ENCODE measurements around the gene KPNA1. TPM values are rescaled to one million over a fixed set of nuclear protein-coding genes. Genes with fewer than 3 reads are reported as not detected.
"Not testable (repeated sequence)": the region's sequence is repeated elsewhere in the genome, so short reads cannot be mapped to it uniquely, and the experiment has no call there.

KPNA1 gene
- total RNA-seq, 2 experiments from 2014 or later: 47.4 to 49.0 TPM

GRCh38 chr3:122536632-122537001, 21.9 kb upstream of the KPNA1 start:
- no peak for DNase-seq
- H3K4me1 Mint-ChIP-seq: peaks cover 38% of the 10 kb centered on the region
- no peaks in the 10 kb centered on the region for H3K9me3 Mint-ChIP-seq
- peaks cover 44% of the 10 kb centered on the region for H3K36me3 Mint-ChIP-seq
- H3K27ac Mint-ChIP-seq: no peak overlapping the region
- no peaks in the 10 kb centered on the region for H3K27me3 Mint-ChIP-seq
- no peak overlapping the region for H3K4me3 Mint-ChIP-seq

- Mint-ChIP-seq H3K9me3 (no peaks in the 10 kb centered on the region), H3K4me3 (no peak overlapping the region), H3K36me3 (peaks cover 44% of the 10 kb centered on the region), H3K4me1 (peaks cover 38% of the 10 kb centered on the region), H3K27me3 (no peaks in the 10 kb centered on the region), H3K27ac (no peak overlapping the region)
- no peak for DNase-seq
Observed at GRCh38 chr3:122535964-122536631, 21.4 kb upstream of the KPNA1 start.

DNA sequence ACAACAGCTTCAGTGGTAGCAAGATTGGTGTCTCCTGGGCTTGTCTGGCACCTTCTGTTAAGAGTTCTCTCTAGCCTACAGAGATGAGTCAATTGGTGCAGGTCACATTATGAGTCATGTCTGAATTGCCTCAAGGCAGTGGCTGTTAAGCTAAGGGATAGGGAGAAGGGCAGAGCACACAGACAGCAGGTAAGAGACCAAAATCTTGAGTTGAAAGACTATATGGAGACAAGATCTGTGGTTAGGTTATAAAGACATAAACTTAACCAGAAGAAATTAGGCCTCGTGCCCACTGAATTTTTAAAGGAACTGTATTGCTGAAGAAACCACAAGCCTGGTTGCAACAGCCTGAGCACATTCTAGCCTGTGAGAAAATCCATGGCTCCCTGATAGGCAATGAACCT, 19.2 kb upstream of the KPNA1 start:
- Mint-ChIP-seq H3K27ac (peak overlapping the region; percentile 80), H3K4me3 (no peak overlapping the region), H3K27me3 (no peaks in the 10 kb centered on the region), H3K36me3 (peaks cover 34% of the 10 kb centered on the region), H3K4me1 (peaks cover 38% of the 10 kb centered on the region), H3K9me3 (no peaks in the 10 kb centered on the region)
- DNase-seq: peak; percentile 62

- Mint-ChIP-seq H3K27ac (peak overlapping the region; percentile 80), H3K4me3 (no peak overlapping the region), H3K4me1 (peaks cover 38% of the 10 kb centered on the region), H3K36me3 (peaks cover 34% of the 10 kb centered on the region), H3K27me3 (no peaks in the 10 kb centered on the region), H3K9me3 (no peaks in the 10 kb centered on the region)
- DNase-seq: no peak
Observed at GRCh38 chr3:122533480-122533879, 18.7 kb upstream of the KPNA1 start.

- Mint-ChIP-seq H3K27me3 (no peaks in the 10 kb centered on the region), H3K27ac (no peak overlapping the region), H3K4me3 (no peak overlapping the region), H3K9me3 (no peaks in the 10 kb centered on the region), H3K36me3 (peaks cover 29% of the 10 kb centered on the region), H3K4me1 (peaks cover 32% of the 10 kb centered on the region)
- no peak for DNase-seq
Observed at GRCh38 chr3:122530164-122530563, 15.4 kb upstream of the KPNA1 start.

DNA sequence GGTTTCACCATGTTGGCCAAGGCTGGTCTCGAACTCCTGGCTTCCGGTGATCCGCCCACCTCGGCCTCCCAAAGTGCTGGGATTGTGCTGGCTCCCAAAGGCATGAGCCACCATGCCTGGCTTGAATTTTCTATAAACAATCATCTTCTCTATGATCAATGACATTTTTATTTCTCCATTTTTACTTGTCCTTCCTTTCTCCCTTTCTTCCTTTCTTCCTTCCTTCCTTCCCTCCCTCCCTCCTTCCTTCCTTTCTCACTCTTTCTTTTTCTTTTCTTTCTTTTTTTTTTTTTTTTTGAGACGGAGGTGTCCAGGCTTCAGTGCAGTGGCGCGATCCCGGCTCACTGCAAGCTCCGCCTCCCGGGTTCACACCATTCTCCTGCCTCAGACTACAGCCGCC, 8.6 kb upstream of the KPNA1 start:
- no peak overlapping the region for H3K27ac Mint-ChIP-seq
- DNase-seq: no peak
- H3K9me3 Mint-ChIP-seq: no peaks in the 10 kb centered on the region
- no peaks in the 10 kb centered on the region for H3K36me3 Mint-ChIP-seq
- no peaks in the 10 kb centered on the region for H3K27me3 Mint-ChIP-seq
- peaks cover 6% of the 10 kb centered on the region for H3K4me1 Mint-ChIP-seq
- no peak overlapping the region for H3K4me3 Mint-ChIP-seq

GRCh38 chr3:122520861-122521260, 6.1 kb upstream of the KPNA1 start:
- Mint-ChIP-seq H3K36me3 (no peaks in the 10 kb centered on the region), H3K4me1 (peaks cover 6% of the 10 kb centered on the region), H3K27ac (no peak overlapping the region), H3K4me3 (no peak overlapping the region), H3K9me3 (no peaks in the 10 kb centered on the region), H3K27me3 (no peaks in the 10 kb centered on the region)
- DNase-seq: no peak

- Mint-ChIP-seq H3K9me3 (no peaks in the 10 kb centered on the region), H3K27me3 (no peaks in the 10 kb centered on the region), H3K4me1 (peaks cover 6% of the 10 kb centered on the region), H3K4me3 (no peak overlapping the region), H3K36me3 (no peaks in the 10 kb centered on the region), H3K27ac (no peak overlapping the region)
- no peak for DNase-seq
Observed at GRCh38 chr3:122519693-122520092, 5.0 kb upstream of the KPNA1 start.

- H3K36me3 Mint-ChIP-seq: peaks cover 1% of the 10 kb centered on the region
- no peak for DNase-seq
- H3K4me3 Mint-ChIP-seq: no peak overlapping the region
- H3K9me3 Mint-ChIP-seq: no peaks in the 10 kb centered on the region
- peaks cover 12% of the 10 kb centered on the region for H3K4me1 Mint-ChIP-seq
- H3K27ac Mint-ChIP-seq: no peak overlapping the region
- no peaks in the 10 kb centered on the region for H3K27me3 Mint-ChIP-seq
Observed at GRCh38 chr3:122516846-122517360, 2.2 kb upstream of the KPNA1 start.

DNA sequence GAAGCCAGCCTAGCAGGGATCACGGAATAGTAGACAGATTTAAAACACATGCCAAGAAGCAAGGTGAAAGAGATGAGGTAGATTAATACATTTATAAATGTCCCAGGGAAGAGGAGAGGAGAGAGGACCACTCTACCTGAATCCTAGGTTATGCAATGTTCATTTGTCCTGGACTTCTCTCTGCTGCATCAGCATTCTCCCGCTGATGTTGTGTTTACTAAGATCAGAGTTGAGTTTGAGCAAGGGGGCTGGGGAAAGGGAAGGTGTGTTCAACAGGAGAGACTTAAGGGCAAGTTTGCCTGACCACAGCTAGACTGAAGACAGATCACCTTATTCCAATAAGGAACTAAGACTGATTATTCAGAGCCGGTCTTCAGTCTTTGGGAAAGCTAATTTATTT, 1.1 kb upstream of the KPNA1 start:
- H3K36me3 Mint-ChIP-seq: peaks cover 1% of the 10 kb centered on the region
- DNase-seq: no peak
- H3K4me3 Mint-ChIP-seq: no peak overlapping the region
- H3K4me1 Mint-ChIP-seq: peaks cover 23% of the 10 kb centered on the region
- no peak overlapping the region for H3K27ac Mint-ChIP-seq
- no peaks in the 10 kb centered on the region for H3K9me3 Mint-ChIP-seq
- H3K27me3 Mint-ChIP-seq: no peaks in the 10 kb centered on the region

DNA sequence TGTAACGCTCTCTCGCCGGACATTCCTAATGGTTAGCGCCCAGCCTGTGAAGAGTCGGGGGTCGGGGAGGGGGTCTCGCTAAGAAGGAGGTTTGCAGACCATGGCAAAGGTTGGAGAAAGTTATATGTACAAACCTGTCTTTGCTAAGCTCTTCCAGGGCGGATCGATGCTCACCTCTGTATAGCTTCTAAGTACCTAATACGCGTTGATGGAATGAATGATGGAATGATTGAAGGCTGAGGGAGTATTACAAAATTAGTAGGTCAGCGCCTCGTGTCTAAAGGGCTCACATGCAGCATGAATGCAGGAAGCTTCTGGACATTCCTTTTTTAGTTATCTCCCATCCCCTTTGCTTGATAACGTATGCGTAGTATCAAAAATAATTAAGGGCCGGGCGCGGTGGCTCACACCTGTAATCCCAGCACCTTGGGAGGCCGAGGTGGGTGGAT, 305 bp upstream of the KPNA1 start:
- DNase-seq: no peak
- peaks cover 24% of the 10 kb centered on the region for H3K4me1 Mint-ChIP-seq
- peak overlapping the region; percentile 80 for H3K4me3 Mint-ChIP-seq
- peak overlapping the region; percentile 79 for H3K27ac Mint-ChIP-seq
- peaks cover 6% of the 10 kb centered on the region for H3K36me3 Mint-ChIP-seq
- peaks cover under 1% of the 10 kb centered on the region for H3K9me3 Mint-ChIP-seq
- H3K27me3 Mint-ChIP-seq: no peaks in the 10 kb centered on the region

- peaks cover 7% of the 10 kb centered on the region for H3K9me3 Mint-ChIP-seq
- peak overlapping the region; percentile 78 for H3K27ac Mint-ChIP-seq
- H3K36me3 Mint-ChIP-seq: peaks cover 16% of the 10 kb centered on the region
- H3K4me1 Mint-ChIP-seq: peaks cover 31% of the 10 kb centered on the region
- peak overlapping the region; percentile 84 for H3K4me3 Mint-ChIP-seq
- H3K27me3 Mint-ChIP-seq: no peaks in the 10 kb centered on the region
- no peak for DNase-seq
Observed at GRCh38 chr3:122513386-122514122, 1.2 kb downstream of the KPNA1 start.

- Mint-ChIP-seq H3K9me3 (peaks cover 7% of the 10 kb centered on the region), H3K4me3 (no peak overlapping the region), H3K36me3 (peaks cover 16% of the 10 kb centered on the region), H3K27ac (no peak overlapping the region), H3K27me3 (no peaks in the 10 kb centered on the region), H3K4me1 (peaks cover 42% of the 10 kb centered on the region)
- DNase-seq: no peak
Observed at GRCh38 chr3:122512284-122512683, 2.5 kb downstream of the KPNA1 start.

DNA sequence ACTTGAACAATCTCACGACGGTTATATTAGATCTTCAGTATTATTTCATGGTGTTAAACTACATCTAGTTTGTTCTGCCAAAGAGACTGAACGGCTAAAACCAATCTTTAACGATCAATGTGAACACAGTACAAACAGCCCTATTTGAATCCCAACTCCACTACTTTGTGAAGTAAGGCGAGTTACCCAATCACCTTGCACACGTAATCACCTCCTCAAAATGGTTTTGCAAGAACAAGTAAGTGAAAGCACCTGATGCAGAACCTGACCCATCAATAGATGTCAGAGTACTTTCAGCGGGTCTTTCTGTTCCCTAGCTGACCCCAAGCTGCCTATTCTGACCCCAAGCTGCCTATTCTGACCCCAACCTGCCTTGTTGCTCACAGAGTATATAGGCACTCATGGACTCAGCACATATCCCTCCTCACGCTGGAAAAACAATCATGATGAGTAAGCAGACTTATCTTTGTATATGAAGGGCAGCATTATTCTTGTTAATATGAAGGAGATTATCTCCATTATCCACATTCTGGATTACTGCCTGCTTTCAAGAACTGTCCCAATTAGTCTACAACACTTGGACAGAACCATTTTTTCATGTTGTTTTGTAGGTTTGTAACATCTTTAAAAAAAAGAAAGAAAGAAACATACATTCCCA, 3.7 kb downstream of the KPNA1 start:
- DNase-seq: no peak
- no peak overlapping the region for H3K4me3 Mint-ChIP-seq
- H3K9me3 Mint-ChIP-seq: peaks cover 7% of the 10 kb centered on the region
- peaks cover 50% of the 10 kb centered on the region for H3K4me1 Mint-ChIP-seq
- H3K27me3 Mint-ChIP-seq: no peaks in the 10 kb centered on the region
- H3K36me3 Mint-ChIP-seq: peaks cover 19% of the 10 kb centered on the region
- no peak overlapping the region for H3K27ac Mint-ChIP-seq

DNA sequence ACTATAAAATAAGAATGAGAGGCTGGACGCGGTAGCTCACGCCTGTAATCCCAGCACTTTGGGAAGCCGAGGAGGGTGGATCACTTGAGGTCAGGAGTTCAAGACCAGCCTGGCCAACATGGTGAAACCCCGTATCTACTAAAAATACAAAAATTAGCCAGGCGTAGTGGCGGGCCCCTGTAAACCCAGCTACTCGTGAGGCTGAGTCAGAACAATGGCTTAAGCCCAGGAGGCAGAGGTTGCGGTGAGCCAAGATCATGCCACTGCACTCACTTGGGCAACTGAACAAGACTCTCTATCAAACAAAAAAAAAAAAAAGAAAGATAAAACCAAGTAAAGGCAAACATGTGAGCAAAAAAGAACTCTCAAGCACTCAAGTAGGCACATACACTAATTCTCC, 5.8 kb downstream of the KPNA1 start:
- peaks cover 59% of the 10 kb centered on the region for H3K4me1 Mint-ChIP-seq
- H3K36me3 Mint-ChIP-seq: peaks cover 29% of the 10 kb centered on the region
- H3K4me3 Mint-ChIP-seq, H3K27ac Mint-ChIP-seq, DNase-seq, H3K27me3 Mint-ChIP-seq, H3K9me3 Mint-ChIP-seq: not testable (repeated sequence)

All from activated naive CD8-positive, alpha-beta T cell treated with anti-CD3 and anti-CD28 coated beads for 36 hours (primary cell).